ENCODE measurements around the gene PHACTR4.
A peak's percentile ranks its signal among the peaks of the same experiment; 100 is the strongest.

The PHACTR4 gene

DNA sequence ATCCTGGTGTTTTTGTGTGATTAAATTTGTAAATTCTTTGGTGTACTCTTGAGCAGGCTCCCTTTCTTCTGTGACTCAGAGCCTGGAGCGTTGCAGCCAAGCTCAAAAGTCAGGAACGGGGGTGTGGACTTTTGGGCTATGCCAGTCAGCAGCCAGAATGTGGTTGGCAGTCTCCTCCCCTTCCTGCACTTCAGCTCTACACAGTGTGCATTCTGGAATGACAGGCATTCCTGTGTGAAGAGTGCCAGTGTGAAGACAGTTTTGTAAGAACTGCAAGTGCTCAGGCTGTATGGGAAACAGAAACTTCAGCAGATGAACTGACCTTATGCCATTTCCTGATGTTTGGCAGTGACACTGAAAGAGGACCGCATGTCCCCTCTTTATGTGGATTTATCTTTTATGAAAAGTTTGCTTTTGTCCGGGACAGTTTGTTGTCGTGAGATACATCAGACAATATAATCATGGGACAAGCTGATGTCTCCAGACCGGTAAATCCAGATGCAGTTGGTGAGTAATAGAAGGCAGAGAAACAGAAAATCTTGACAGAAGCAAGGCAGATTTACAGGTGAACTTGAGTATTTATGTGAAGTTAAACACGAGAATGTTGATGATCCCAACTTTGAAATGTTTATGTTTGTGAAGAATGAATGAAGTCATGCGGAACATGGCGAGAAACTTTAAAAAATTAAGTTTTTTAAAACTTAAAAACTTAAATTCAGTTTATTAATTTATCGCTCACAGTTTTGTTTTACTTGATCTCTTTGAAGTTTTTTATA, 68.6 kb downstream of the PHACTR4 start (continued):
- TF ChIP-seq, protein P1, sequence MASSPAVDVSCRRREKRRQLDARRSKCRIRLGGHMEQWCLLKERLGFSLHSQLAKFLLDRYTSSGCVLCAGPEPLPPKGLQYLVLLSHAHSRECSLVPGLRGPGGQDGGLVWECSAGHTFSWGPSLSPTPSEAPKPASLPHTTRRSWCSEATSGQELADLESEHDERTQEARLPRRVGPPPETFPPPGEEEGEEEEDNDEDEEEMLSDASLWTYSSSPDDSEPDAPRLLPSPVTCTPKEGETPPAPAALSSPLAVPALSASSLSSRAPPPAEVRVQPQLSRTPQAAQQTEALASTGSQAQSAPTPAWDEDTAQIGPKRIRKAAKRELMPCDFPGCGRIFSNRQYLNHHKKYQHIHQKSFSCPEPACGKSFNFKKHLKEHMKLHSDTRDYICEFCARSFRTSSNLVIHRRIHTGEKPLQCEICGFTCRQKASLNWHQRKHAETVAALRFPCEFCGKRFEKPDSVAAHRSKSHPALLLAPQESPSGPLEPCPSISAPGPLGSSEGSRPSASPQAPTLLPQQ (tag by site-specific recombination; IDR thresholded peaks at IDR 0.05): 0 out of 2 replicates have a peak, but pooled peaks have one; percentile 25
- no peak for TF ChIP-seq ZNF423 (tag by site-specific recombination; IDR thresholded peaks at IDR 0.05)
- no peak for TF ChIP-seq SCRT2 (tag by site-specific recombination; IDR thresholded peaks at IDR 0.05)
- TF ChIP-seq ZNF600 (tag by site-specific recombination; IDR thresholded peaks at IDR 0.05): peak; percentile 94
- no peak for TF ChIP-seq ZNF623 (tag by site-specific recombination; IDR thresholded peaks at IDR 0.05)
- 0 out of 2 replicates have a peak, but pooled peaks have one; percentile 36 for TF ChIP-seq ZEB2 (tag by site-specific recombination; IDR thresholded peaks at IDR 0.05)
- peak; percentile 46; the same call in 1 of the 2 replicates for TF ChIP-seq ZNF660 (tag by site-specific recombination; IDR thresholded peaks at IDR 0.05)
- 0 out of 2 replicates have a peak, but pooled peaks have one; percentile 23 for TF ChIP-seq ZNF10 (tag by site-specific recombination; IDR thresholded peaks at IDR 0.05)
- TF ChIP-seq, protein P2, sequence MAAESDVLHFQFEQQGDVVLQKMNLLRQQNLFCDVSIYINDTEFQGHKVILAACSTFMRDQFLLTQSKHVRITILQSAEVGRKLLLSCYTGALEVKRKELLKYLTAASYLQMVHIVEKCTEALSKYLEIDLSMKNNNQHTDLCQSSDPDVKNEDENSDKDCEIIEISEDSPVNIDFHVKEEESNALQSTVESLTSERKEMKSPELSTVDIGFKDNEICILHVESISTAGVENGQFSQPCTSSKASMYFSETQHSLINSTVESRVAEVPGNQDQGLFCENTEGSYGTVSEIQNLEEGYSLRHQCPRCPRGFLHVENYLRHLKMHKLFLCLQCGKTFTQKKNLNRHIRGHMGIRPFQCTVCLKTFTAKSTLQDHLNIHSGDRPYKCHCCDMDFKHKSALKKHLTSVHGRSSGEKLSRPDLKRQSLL (tag by site-specific recombination; IDR thresholded peaks at IDR 0.05): peak; percentile 88
- TF ChIP-seq REPIN1 (tag by site-specific recombination; IDR thresholded peaks at IDR 0.05; ENCODE audit: low read depth): no peak

DNA sequence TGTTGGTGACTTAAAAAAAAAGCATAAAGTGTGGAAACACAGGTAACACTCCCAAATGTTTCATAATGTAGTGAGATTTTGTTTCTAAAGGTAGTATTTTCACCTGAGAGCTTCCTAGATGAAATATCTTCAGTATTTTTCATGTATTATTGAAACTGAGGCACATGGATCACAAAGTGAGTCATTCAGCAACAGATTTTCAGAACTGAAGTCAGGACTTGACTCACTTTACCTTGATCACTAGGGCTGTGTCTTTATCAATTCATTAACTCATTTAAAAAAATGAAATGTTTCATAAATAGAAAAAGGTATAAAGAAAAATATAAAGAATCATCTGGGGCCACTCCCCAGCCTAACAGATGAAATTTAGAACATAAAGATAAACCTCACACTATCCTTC, 69.8 kb downstream of the PHACTR4 start:
- no peak overlapping the region for H3K27ac ChIP-seq (ENCODE audit: extremely low read depth, low read depth, low read length)
- H3K9me3 ChIP-seq (ENCODE audit: control insufficient read depth, insufficient read depth, low read depth, low read length): no peaks in the 10 kb centered on the region
- CTCF ChIA-PET: no interaction called here
- H3K4me1 ChIP-seq (ENCODE audit: control insufficient read depth, insufficient read depth, low read length): peaks cover 9% of the 10 kb centered on the region; the same call in 1 of the 2 replicates
- no peak for TF ChIP-seq ZNF16 (tag by site-specific recombination; IDR thresholded peaks at IDR 0.05; ENCODE audit: low read depth)
- TF ChIP-seq, protein P3, sequence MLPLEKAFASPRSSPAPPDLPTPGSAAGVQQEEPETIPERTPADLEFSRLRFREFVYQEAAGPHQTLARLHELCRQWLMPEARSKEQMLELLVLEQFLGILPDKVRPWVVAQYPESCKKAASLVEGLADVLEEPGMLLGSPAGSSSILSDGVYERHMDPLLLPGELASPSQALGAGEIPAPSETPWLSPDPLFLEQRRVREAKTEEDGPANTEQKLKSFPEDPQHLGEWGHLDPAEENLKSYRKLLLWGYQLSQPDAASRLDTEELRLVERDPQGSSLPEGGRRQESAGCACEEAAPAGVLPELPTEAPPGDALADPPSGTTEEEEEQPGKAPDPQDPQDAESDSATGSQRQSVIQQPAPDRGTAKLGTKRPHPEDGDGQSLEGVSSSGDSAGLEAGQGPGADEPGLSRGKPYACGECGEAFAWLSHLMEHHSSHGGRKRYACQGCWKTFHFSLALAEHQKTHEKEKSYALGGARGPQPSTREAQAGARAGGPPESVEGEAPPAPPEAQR (tag by site-specific recombination; IDR thresholded peaks at IDR 0.05): no peak
- TF ChIP-seq ZSCAN23 (tag by site-specific recombination; IDR thresholded peaks at IDR 0.05): no peak
- no peak for TF ChIP-seq ZNF324 (tag by site-specific recombination; IDR thresholded peaks at IDR 0.05)
- TF ChIP-seq ZNF624 (tag by site-specific recombination; IDR thresholded peaks at IDR 0.05): no peak
- TF ChIP-seq ZNF274 (IDR thresholded peaks at IDR 0.05; ENCODE audit: low read length): no peak
- no peak for TF ChIP-seq ZNF274 (tag by site-specific recombination; IDR thresholded peaks at IDR 0.05; ENCODE audit: borderline replicate concordance)
- TF ChIP-seq ZNF394 (tag by site-specific recombination; IDR thresholded peaks at IDR 0.05; ENCODE audit: borderline replicate concordance): no peak
- no peak for TF ChIP-seq ZBTB20 (tag by site-specific recombination; IDR thresholded peaks at IDR 0.05)
- TF ChIP-seq ZNF529 (tag by site-specific recombination; IDR thresholded peaks at IDR 0.05; ENCODE audit: insufficient replicate concordance): no peak
- TF ChIP-seq ZFP37 (tag by site-specific recombination; IDR thresholded peaks at IDR 0.05): no peak
- TF ChIP-seq, protein P4, sequence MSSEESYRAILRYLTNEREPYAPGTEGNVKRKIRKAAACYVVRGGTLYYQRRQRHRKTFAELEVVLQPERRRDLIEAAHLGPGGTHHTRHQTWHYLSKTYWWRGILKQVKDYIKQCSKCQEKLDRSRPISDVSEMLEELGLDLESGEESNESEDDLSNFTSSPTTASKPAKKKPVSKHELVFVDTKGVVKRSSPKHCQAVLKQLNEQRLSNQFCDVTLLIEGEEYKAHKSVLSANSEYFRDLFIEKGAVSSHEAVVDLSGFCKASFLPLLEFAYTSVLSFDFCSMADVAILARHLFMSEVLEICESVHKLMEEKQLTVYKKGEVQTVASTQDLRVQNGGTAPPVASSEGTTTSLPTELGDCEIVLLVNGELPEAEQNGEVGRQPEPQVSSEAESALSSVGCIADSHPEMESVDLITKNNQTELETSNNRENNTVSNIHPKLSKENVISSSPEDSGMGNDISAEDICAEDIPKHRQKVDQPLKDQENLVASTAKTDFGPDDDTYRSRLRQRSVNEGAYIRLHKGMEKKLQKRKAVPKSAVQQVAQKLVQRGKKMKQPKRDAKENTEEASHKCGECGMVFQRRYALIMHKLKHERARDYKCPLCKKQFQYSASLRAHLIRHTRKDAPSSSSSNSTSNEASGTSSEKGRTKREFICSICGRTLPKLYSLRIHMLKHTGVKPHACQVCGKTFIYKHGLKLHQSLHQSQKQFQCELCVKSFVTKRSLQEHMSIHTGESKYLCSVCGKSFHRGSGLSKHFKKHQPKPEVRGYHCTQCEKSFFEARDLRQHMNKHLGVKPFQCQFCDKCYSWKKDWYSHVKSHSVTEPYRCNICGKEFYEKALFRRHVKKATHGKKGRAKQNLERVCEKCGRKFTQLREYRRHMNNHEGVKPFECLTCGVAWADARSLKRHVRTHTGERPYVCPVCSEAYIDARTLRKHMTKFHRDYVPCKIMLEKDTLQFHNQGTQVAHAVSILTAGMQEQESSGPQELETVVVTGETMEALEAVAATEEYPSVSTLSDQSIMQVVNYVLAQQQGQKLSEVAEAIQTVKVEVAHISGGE (tag by site-specific recombination; conservative IDR thresholded peaks at IDR 0.05; ENCODE audit: low read depth): no peak
- TF ChIP-seq ZNF174 (tag by site-specific recombination; IDR thresholded peaks at IDR 0.05): no peak
- no peak for TF ChIP-seq ZNF785 (tag by site-specific recombination; IDR thresholded peaks at IDR 0.05)
- POLR2A ChIA-PET: no interaction called here
- no peaks in the 10 kb centered on the region for H3K36me3 ChIP-seq (ENCODE audit: control insufficient read depth in 2 of 2, insufficient read depth in 1 of 2, low read length in 2 of 2)
- no peak overlapping the region for H3K4me3 ChIP-seq (ENCODE audit: low read depth, low read length)

All from HEK293 (cell line).